GM12874 (cell line): Measurements from ENCODE around the gene ASGR1.

Experiments used
- CTCF ChIP-seq: IDR thresholded peaks from 2 replicates; pipeline ENCODE4 v1.5.1; 2011; ENCODE audit warnings: low read depth, mild to moderate bottlenecking, control low read depth, low read length, moderate library complexity; ENCODE audit not compliant: insufficient read depth

Gene ASGR1

GRCh38 chr17:7192271-7192937 lies 13.2 kb upstream of the ASGR1 start:
- no peak for TF ChIP-seq CTCF

GRCh38 chr17:7191571-7192270 lies 12.6 kb upstream of the ASGR1 start:
- TF ChIP-seq CTCF = no peak

- TF ChIP-seq CTCF = no peak
These were observed 11.9 kb upstream of the ASGR1 start for GRCh38 chr17:7191069-7191468.

- no peak for TF ChIP-seq CTCF
These were observed 11.2 kb upstream of the ASGR1 start for GRCh38 chr17:7190276-7190917.

- peak; percentile 43; the same call in 1 of the 2 replicates for TF ChIP-seq CTCF
These were observed 7.1 kb upstream of the ASGR1 start for GRCh38 chr17:7186241-7186640.

GRCh38 chr17:7184647-7185046 lies 5.5 kb upstream of the ASGR1 start:
- no peak for TF ChIP-seq CTCF

GRCh38 chr17:7184091-7184488 lies 4.9 kb upstream of the ASGR1 start:
- TF ChIP-seq CTCF = no peak
